Activated CD8-positive, alpha-beta memory T cell treated with anti-CD3 and anti-CD28 coated beads, Interleukin-2, amount 50 U/mL, for 24 hours (primary cell): ENCODE data around the gene C20orf202.
A peak's percentile ranks its signal among the peaks of the same experiment; 100 is the strongest.
"Not testable (repeated sequence)": the region's sequence is repeated elsewhere in the genome, so short reads cannot be mapped to it uniquely, and the experiment has no call there.

ENCODE experiments used
- DNase-seq: peaks from one replicate; pipeline ENCODE4 v3.0.0-alpha.2; 2020; ENCODE audit errors: extremely low read depth

C20orf202 gene

GRCh38 chr20:1209447-1210387, 6.5 kb downstream of the C20orf202 start:
- DNase-seq = no peak

DNA sequence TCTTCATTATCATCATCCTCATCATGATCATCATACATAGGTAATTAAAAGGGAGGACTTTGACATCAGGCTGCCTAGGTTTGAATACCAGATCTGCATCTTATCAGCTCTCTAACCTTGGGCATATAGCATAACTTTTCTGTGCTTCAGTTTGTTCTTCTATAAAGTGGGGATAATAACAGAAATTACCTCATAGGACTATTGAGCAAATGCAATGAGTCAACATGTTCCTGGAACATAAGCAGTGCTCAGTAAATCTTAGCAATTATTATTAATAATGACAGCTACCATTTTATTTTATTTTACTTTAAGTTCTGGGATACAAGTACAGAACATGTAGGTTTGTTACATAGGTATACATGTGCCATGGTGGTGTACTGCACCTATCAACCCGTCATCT, 7.2 kb downstream of the C20orf202 start:
- no peak for DNase-seq

DNA sequence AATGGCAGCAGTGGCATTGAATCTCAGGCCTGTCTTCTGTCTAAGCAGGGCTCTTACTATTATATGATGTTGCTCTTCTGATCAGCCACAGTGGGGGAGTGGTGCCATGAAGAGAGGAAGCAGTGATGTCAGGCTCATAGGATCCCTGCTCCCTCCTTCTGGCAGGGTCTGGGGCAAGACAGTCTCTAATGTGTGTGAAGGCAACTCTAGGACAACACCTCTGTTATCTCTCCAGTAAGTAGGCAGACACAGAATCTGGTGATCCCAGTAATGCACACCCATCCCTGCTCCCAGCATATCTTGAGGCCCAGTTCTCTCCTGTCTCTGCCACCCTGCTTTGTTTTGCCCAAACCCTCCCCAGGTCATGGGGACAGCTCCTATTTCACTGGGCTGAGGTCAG, 8.8 kb downstream of the C20orf202 start:
- DNase-seq = no peak

DNA sequence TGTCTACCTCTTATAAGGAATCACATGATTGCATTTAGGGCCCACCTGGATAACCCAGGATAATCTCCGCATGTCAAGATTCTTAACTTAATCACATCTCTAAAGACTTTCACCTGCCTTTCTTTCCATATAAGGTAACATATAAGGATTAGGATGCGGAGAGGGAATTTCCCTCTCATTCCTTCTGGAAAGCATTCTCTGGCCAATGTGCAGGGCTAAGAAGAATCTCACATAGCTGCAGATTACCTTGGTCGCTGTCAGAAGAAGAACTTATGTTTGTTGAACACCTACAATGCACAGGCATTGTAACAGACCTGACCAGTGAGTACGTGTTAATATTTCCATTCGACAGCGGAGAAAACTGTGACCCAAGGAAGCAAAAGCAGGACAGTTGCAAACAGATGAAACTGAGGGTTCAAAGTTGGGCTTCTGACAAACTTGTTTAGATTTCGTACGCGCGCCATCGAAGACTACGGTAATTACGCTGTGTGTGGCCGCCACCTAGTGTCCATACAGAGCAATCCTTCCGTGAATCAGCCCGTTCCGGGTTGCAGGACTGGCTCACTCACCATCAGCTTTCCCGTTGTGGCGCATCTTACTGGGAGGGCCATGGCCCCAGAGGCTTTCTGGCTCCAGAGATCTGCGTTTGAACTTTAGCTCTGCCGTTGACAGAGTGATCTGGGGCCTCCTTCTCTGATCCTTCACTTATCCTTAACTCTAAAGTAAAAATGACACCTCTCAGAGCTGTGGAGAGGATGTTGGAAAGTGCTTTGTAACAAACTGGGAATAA, 9.5 kb downstream of the C20orf202 start:
- peak; percentile 45 for DNase-seq

GRCh38 chr20:1214838-1215261, 11.6 kb downstream of the C20orf202 start:
- no peak for DNase-seq

DNA sequence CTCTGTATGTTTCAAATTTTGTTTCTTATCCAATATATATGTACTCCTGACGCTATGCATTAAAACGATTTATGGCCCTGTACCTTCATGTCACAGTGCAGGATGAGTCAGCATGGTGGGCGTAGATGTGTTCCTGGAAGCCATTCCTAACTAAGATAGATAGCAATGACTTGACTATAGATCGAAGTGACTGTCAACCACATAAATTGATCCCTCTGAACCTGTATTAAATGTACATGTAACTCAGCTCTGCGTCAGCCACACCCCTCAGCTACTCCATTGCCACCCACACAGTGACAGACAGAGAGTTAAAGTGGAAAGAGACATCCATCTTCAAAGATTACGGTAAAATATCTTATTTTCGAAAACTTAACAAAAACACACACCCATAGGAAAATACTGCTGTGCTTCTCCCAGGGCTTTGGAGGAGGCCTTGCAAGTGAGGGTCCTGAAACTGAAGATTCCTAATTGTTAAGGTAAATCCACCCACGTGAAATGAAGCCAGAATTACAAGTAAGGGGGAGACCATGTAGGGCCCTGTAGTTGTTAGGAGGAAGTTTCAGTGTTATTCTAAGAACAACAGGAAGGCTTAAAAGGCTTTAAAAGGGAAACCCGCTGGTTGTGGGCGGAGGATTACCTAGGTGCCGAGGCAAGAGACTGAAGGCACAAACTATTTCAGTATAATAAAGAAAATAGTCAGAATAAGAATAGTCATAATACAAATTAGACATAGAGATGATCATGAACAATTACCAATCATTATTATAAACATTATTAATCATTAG, 12.3 kb downstream of the C20orf202 start:
- DNase-seq = no peak

GRCh38 chr20:1216527-1217427, 13.5 kb downstream of the C20orf202 start:
- not testable (repeated sequence) for DNase-seq

DNA sequence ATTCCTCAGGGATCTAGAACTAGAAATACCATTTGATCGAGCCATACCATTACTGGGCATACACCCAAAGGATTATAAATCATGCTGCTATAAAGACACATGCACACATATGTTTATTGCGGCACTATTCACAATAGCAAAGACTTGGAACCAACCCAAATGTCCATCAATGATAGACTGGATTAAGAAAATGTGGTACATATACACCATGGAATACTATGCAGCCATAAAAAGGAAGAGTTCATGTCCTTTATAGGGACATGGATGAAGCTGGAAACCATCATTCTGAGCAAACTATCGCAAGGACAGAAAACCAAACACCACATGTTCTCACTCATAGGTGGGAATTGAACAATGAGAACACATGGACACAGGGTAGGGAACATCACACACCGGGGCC, 19.5 kb downstream of the C20orf202 start:
- not testable (repeated sequence) for DNase-seq

- DNase-seq = no peak
Observed at GRCh38 chr20:1224205-1224890, 21.1 kb downstream of the C20orf202 start.

- DNase-seq = no peak
Observed at GRCh38 chr20:1225263-1225782, 22.1 kb downstream of the C20orf202 start.

DNA sequence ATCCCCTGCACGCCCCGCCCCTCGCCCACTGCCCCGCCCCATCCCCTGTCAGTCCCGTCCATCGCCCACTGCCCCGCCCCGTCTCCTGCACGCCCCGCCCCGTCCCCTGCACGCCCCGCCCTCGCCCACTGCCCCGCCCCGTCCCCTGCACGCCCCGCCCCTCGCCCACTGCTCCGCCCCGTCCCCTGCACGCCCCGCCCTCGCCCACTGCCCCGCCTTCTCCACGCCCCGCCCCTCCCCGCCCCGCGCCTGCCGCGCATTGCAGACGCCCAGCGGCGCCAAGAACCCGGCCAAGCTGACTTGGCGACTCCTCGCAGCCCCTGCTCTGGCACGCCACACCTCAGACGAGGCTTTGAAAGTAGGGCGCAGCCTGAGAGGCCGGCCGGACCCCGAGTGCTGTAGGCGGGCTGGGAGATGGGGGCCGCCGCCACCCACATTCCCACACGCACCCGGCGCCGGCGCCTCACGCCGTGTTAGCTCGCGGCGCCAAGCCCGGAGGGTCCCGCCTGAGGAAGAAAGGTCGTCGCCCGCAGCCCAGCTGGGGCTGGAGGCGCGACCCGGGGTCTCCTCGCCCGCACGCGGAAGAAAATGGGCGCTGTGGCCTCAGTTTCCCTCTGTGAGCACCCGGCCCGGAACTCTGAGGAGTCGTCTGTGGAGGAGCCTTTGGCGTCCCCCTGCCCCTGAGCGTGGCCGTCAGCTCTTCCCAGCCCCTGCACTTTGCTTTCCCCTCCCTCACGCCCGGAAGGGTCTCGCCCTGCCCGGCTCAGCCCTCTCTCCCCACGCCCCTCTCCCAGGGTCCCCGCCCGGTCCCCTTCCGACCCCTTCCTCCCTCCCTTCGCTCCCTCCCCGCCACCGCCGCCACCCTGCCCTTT, 22.8 kb downstream of the C20orf202 start, which contains the start of gene RAD21L1:
Gene RAD21L1, plus strand, starts transcription at position 262 of the 872 bp plus-strand sequence. CDS start 2,410 bp downstream, outside the sequence.
- DNase-seq = peak; percentile 56

DNA sequence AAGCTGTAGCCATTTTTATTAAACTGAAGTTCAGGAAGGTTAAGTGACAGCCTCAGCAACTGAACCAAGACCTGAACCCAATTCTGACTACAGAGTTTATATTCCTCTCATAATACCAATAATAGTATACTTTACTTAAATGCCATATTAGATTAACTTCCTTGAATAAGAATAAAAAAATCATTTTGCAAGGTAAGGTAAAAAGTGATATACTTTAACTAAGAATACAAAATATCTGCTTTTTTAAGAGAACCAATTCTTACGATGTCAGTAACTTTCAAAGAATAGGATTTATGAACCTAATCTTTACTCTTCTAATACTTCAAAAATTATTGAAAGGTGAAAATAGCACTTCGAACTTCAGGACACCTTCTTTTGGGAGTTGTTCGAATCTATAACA, 26.3 kb downstream of the C20orf202 start:
- no peak for DNase-seq

GRCh38 chr20:1232286-1233111, 29.2 kb downstream of the C20orf202 start:
- DNase-seq = no peak

DNA sequence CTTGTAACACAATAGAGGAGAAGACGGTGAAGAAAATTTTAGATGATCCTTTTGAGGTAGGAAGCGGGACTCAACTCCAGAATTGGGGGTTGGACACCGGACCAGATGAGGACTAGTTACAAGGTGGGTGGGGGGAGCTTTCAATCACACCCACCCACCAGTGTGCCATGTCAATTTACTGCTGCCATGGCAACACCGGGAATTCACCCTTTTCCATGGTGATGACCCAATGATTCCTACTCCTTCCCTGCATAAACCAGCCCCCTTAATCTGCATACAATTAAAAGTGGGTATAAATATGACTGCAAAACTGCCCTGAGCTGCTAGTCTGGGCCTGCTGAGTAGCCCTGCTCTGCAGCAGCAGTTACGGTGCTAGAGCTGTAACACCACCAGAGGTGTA, 37.3 kb downstream of the C20orf202 start:
- no peak for DNase-seq

- DNase-seq = no peak
Observed at GRCh38 chr20:1241456-1241855, 38.2 kb downstream of the C20orf202 start.

GRCh38 chr20:1242099-1242498, 38.8 kb downstream of the C20orf202 start:
- no peak for DNase-seq

DNA sequence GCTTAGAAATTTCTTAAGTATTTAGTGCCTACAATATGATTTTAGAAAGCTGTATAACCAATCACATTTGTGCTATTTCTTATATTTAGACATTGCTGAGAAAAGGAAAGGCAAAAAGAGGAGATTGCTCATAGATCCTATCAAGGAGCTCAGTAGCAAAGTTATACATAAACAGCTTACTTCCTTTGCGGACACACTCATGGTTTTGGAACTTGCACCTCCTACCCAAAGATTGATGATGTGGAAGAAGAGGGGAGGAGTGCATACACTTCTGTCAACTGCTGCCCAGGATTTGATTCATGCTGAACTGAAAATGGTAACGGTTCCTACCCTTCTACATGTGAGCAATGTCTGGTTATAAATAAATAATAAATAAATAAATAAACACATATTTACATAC, 39.3 kb downstream of the C20orf202 start:
- DNase-seq = no peak

DNA sequence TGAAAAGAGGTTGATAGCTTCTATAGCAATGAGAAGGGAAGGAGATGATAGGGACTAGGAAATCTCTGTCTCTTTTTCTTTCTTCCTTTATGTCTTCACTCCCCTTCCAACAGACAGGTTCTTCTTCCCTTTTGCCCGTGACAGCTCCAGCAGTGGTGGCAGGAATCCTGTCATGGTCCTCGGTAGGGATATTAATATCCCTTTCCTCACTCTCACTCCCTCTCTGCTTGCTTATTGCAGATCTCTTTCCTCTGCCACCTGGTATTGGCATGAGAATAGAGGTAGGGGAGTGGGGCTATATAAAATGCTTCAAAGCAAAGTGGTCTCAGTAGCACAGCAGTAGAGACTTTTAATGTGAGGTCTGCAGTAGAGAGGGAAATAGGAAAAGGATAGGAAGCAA, 42.3 kb downstream of the C20orf202 start:
- no peak for DNase-seq
